T-helper 2 cell (primary cell): ENCODE measurements around the gene B4GALNT3.
A peak's percentile ranks its signal among the peaks of the same experiment; 100 is the strongest.
"Not testable (repeated sequence)": the region's sequence is repeated elsewhere in the genome, so short reads cannot be mapped to it uniquely, and the experiment has no call there.

ENCODE experiments used
- DNase-seq, 5 experiments: peaks; one replicate each; pipeline versions ENCODE4 v3.0.0 to v3.0.0-alpha.2; 2012 to 2022

B4GALNT3 gene

GRCh38 chr12:577994-578747 lies 118.4 kb downstream of the B4GALNT3 start:
- DNase-seq = not testable (repeated sequence)

- DNase-seq = no peak
Measured at GRCh38 chr12:578748-579419, 119.1 kb downstream of the B4GALNT3 start.

GRCh38 chr12:579420-580110 lies 119.8 kb downstream of the B4GALNT3 start:
- no peak for DNase-seq

- no peak for DNase-seq
Measured at GRCh38 chr12:580813-581212, 121.1 kb downstream of the B4GALNT3 start.

GRCh38 chr12:581321-581720 lies 121.6 kb downstream of the B4GALNT3 start:
- no peak for DNase-seq

- DNase-seq = no peak
Measured at GRCh38 chr12:581746-582145, 122.0 kb downstream of the B4GALNT3 start.

- no peak for DNase-seq
Measured at GRCh38 chr12:583251-583869, 123.6 kb downstream of the B4GALNT3 start.

- no peak for DNase-seq
Measured at GRCh38 chr12:585062-586061, 125.6 kb downstream of the B4GALNT3 start.

GRCh38 chr12:586318-587071 lies 126.8 kb downstream of the B4GALNT3 start:
- no peak for DNase-seq

- DNase-seq = no peak
Measured at GRCh38 chr12:587132-588023, 127.6 kb downstream of the B4GALNT3 start.

- DNase-seq = no peak
Measured at GRCh38 chr12:588024-588322, 128.2 kb downstream of the B4GALNT3 start.

- DNase-seq = no peak
Measured at GRCh38 chr12:588646-589045, 128.9 kb downstream of the B4GALNT3 start.

- no peak for DNase-seq
Measured at GRCh38 chr12:590206-590750, 130.5 kb downstream of the B4GALNT3 start.

GRCh38 chr12:591167-592023 lies 131.7 kb downstream of the B4GALNT3 start:
- peak in 1 of 5 experiments; percentile 22 for DNase-seq

GRCh38 chr12:592024-592505 lies 132.3 kb downstream of the B4GALNT3 start:
- DNase-seq = no peak

GRCh38 chr12:593396-594270 lies 133.9 kb downstream of the B4GALNT3 start:
- no peak for DNase-seq

GRCh38 chr12:597926-598568 lies 138.3 kb downstream of the B4GALNT3 start:
- DNase-seq = no peak
